ENCODE results near the gene PCNT. TPM values are rescaled to one million over a fixed set of nuclear protein-coding genes. Genes with fewer than 3 reads are reported as not detected.
A peak's percentile ranks its signal among the peaks of the same experiment; 100 is the strongest.

The PCNT gene
- total RNA-seq, 1 experiment from 2014 or later = 41.0 TPM

DNA sequence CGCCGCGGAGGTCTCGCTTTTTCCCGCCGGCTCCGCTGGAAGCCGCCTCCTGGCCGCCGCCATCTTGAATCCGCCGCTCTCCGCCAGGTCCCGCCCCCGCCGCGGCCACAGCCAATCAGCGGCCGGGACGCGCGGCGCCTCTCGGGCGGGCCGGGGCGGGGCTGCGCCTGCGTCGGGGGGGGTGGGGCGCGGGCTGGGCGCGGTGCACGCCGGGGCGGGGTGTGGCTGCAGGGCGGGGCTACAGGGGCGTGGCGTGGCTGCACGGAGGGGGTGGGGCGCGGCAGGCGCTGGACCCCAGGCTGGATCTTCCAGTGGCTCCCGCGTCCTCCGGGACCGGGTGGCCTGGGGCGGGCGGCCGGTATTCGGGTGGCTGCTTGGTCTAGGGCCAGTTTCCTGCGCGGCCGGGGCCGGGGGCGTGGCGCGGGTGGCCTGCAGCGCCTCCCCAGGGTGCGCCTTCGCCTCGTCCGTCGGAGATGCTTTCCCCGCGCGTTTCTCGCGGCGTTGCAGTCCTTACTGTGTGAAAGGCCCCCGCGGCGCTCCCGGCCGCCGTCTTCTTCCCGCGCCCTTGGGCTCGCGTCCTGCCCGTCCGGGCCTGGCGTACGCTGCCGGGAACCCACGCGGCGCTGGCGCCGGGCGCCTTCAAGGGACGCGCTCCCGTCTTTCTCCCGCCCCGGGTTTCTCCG is 575 bp downstream of the PCNT start (continued):
- TF ChIP-seq, protein P1, sequence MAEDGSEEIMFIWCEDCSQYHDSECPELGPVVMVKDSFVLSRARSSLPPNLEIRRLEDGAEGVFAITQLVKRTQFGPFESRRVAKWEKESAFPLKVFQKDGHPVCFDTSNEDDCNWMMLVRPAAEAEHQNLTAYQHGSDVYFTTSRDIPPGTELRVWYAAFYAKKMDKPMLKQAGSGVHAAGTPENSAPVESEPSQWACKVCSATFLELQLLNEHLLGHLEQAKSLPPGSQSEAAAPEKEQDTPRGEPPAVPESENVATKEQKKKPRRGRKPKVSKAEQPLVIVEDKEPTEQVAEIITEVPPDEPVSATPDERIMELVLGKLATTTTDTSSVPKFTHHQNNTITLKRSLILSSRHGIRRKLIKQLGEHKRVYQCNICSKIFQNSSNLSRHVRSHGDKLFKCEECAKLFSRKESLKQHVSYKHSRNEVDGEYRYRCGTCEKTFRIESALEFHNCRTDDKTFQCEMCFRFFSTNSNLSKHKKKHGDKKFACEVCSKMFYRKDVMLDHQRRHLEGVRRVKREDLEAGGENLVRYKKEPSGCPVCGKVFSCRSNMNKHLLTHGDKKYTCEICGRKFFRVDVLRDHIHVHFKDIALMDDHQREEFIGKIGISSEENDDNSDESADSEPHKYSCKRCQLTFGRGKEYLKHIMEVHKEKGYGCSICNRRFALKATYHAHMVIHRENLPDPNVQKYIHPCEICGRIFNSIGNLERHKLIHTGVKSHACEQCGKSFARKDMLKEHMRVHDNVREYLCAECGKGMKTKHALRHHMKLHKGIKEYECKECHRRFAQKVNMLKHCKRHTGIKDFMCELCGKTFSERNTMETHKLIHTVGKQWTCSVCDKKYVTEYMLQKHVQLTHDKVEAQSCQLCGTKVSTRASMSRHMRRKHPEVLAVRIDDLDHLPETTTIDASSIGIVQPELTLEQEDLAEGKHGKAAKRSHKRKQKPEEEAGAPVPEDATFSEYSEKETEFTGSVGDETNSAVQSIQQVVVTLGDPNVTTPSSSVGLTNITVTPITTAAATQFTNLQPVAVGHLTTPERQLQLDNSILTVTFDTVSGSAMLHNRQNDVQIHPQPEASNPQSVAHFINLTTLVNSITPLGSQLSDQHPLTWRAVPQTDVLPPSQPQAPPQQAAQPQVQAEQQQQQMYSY (CRISPR knock-in tag; IDR thresholded peaks at IDR 0.05) = no peak
- TF ChIP-seq, protein P2, sequence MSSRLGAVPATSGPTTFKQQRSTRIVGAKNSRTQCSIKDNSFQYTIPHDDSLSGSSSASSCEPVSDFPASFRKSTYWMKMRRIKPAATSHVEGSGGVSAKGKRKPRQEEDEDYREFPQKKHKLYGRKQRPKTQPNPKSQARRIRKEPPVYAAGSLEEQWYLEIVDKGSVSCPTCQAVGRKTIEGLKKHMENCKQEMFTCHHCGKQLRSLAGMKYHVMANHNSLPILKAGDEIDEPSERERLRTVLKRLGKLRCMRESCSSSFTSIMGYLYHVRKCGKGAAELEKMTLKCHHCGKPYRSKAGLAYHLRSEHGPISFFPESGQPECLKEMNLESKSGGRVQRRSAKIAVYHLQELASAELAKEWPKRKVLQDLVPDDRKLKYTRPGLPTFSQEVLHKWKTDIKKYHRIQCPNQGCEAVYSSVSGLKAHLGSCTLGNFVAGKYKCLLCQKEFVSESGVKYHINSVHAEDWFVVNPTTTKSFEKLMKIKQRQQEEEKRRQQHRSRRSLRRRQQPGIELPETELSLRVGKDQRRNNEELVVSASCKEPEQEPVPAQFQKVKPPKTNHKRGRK (CRISPR knock-in tag; IDR thresholded peaks at IDR 0.05; ENCODE audit: borderline replicate concordance) = no peak
- TF ChIP-seq, protein P3, sequence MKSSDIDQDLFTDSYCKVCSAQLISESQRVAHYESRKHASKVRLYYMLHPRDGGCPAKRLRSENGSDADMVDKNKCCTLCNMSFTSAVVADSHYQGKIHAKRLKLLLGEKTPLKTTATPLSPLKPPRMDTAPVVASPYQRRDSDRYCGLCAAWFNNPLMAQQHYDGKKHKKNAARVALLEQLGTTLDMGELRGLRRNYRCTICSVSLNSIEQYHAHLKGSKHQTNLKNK (CRISPR knock-in tag; IDR thresholded peaks at IDR 0.05) = no peak
- TF ChIP-seq, protein P4, sequence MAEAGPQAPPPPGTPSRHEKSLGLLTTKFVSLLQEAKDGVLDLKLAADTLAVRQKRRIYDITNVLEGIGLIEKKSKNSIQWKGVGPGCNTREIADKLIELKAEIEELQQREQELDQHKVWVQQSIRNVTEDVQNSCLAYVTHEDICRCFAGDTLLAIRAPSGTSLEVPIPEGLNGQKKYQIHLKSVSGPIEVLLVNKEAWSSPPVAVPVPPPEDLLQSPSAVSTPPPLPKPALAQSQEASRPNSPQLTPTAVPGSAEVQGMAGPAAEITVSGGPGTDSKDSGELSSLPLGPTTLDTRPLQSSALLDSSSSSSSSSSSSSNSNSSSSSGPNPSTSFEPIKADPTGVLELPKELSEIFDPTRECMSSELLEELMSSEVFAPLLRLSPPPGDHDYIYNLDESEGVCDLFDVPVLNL (CRISPR knock-in tag; IDR thresholded peaks at IDR 0.05; ENCODE audit: borderline replicate concordance, low read depth) = peak; percentile 63; the same call in 1 of the 2 replicates
- TF ChIP-seq, protein P5, sequence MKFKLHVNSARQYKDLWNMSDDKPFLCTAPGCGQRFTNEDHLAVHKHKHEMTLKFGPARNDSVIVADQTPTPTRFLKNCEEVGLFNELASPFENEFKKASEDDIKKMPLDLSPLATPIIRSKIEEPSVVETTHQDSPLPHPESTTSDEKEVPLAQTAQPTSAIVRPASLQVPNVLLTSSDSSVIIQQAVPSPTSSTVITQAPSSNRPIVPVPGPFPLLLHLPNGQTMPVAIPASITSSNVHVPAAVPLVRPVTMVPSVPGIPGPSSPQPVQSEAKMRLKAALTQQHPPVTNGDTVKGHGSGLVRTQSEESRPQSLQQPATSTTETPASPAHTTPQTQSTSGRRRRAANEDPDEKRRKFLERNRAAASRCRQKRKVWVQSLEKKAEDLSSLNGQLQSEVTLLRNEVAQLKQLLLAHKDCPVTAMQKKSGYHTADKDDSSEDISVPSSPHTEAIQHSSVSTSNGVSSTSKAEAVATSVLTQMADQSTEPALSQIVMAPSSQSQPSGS (CRISPR knock-in tag; IDR thresholded peaks at IDR 0.05; ENCODE audit: borderline replicate concordance, low read depth) = no peak
- TF ChIP-seq ZNF671 (CRISPR knock-in tag; IDR thresholded peaks at IDR 0.05) (no peak), ETV6 (CRISPR knock-in tag; IDR thresholded peaks at IDR 0.05) (no peak), SP1 (CRISPR knock-in tag; conservative IDR thresholded peaks at IDR 0.05) (peak; percentile 55), ELF4 (CRISPR knock-in tag; IDR thresholded peaks at IDR 0.05; ENCODE audit: low read depth) (no peak), TEAD1 (CRISPR knock-in tag; IDR thresholded peaks at IDR 0.05) (no peak; the same call in 1 of the 2 replicates), CREB1 (CRISPR knock-in tag; IDR thresholded peaks at IDR 0.05) (no peak), GABPB1 (CRISPR knock-in tag; IDR thresholded peaks at IDR 0.05) (no peak; the same call in 1 of the 2 replicates), RELA (CRISPR knock-in tag; IDR thresholded peaks at IDR 0.05; ENCODE audit: borderline replicate concordance) (no peak)
- TF ChIP-seq, protein P6, sequence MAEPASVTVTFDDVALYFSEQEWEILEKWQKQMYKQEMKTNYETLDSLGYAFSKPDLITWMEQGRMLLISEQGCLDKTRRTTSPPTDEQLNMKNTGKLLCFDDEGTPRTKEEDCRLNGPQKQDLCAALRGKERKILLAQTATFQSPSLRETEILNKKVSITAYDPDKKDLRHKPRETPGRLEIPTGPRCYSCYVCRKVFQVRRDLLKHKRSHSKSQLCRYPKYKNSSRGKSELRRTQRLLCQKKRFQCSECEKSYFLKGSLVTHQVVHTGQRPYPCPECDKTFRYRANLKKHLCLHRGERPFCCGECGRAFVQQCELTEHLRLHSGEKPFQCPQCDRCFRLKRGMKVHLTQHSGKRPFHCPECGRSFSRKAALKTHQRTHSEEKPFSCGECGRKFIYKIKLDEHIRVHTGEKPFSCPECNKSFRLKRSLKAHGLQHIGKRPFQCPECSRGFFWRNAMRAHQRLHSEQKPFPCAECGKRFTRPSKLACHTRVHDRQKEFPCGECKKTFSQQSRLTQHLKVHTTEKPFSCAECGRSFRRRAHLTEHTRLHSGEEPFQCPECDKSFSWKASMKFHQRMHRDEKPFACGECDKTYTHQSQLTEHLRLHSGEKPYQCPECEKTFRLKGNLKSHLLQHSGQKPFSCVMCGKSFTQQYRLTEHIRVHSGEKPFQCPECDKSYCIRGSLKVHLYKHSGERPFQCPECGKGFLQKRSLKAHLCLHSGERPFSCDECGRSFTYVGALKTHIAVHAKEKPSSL (CRISPR knock-in tag; conservative IDR thresholded peaks at IDR 0.05) = no peak
- TF ChIP-seq, protein P7, sequence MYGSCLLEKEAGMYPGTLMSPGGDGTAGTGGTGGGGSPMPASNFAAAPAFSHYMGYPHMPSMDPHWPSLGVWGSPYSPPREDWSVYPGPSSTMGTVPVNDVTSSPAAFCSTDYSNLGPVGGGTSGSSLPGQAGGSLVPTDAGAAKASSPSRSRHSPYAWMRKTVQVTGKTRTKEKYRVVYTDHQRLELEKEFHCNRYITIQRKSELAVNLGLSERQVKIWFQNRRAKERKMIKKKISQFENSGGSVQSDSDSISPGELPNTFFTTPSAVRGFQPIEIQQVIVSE (CRISPR knock-in tag; IDR thresholded peaks at IDR 0.05; ENCODE audit: borderline replicate concordance) = no peak
- TF ChIP-seq, protein P8, sequence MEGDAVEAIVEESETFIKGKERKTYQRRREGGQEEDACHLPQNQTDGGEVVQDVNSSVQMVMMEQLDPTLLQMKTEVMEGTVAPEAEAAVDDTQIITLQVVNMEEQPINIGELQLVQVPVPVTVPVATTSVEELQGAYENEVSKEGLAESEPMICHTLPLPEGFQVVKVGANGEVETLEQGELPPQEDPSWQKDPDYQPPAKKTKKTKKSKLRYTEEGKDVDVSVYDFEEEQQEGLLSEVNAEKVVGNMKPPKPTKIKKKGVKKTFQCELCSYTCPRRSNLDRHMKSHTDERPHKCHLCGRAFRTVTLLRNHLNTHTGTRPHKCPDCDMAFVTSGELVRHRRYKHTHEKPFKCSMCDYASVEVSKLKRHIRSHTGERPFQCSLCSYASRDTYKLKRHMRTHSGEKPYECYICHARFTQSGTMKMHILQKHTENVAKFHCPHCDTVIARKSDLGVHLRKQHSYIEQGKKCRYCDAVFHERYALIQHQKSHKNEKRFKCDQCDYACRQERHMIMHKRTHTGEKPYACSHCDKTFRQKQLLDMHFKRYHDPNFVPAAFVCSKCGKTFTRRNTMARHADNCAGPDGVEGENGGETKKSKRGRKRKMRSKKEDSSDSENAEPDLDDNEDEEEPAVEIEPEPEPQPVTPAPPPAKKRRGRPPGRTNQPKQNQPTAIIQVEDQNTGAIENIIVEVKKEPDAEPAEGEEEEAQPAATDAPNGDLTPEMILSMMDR (IDR thresholded peaks at IDR 0.05) = no peak
- TF ChIP-seq, protein P9, sequence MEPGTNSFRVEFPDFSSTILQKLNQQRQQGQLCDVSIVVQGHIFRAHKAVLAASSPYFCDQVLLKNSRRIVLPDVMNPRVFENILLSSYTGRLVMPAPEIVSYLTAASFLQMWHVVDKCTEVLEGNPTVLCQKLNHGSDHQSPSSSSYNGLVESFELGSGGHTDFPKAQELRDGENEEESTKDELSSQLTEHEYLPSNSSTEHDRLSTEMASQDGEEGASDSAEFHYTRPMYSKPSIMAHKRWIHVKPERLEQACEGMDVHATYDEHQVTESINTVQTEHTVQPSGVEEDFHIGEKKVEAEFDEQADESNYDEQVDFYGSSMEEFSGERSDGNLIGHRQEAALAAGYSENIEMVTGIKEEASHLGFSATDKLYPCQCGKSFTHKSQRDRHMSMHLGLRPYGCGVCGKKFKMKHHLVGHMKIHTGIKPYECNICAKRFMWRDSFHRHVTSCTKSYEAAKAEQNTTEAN (CRISPR knock-in tag; IDR thresholded peaks at IDR 0.05) = no peak
- TF ChIP-seq, protein P10, sequence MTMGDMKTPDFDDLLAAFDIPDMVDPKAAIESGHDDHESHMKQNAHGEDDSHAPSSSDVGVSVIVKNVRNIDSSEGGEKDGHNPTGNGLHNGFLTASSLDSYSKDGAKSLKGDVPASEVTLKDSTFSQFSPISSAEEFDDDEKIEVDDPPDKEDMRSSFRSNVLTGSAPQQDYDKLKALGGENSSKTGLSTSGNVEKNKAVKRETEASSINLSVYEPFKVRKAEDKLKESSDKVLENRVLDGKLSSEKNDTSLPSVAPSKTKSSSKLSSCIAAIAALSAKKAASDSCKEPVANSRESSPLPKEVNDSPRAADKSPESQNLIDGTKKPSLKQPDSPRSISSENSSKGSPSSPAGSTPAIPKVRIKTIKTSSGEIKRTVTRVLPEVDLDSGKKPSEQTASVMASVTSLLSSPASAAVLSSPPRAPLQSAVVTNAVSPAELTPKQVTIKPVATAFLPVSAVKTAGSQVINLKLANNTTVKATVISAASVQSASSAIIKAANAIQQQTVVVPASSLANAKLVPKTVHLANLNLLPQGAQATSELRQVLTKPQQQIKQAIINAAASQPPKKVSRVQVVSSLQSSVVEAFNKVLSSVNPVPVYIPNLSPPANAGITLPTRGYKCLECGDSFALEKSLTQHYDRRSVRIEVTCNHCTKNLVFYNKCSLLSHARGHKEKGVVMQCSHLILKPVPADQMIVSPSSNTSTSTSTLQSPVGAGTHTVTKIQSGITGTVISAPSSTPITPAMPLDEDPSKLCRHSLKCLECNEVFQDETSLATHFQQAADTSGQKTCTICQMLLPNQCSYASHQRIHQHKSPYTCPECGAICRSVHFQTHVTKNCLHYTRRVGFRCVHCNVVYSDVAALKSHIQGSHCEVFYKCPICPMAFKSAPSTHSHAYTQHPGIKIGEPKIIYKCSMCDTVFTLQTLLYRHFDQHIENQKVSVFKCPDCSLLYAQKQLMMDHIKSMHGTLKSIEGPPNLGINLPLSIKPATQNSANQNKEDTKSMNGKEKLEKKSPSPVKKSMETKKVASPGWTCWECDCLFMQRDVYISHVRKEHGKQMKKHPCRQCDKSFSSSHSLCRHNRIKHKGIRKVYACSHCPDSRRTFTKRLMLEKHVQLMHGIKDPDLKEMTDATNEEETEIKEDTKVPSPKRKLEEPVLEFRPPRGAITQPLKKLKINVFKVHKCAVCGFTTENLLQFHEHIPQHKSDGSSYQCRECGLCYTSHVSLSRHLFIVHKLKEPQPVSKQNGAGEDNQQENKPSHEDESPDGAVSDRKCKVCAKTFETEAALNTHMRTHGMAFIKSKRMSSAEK (CRISPR knock-in tag; IDR thresholded peaks at IDR 0.05; ENCODE audit: borderline replicate concordance) = no peak
